Right renal pelvis (tissue), 4 donors: ENCODE measurements around the gene VARS1. TPM values are rescaled to one million over a fixed set of nuclear protein-coding genes. Genes with fewer than 3 reads are reported as not detected.
"Not testable (repeated sequence)": the region's sequence is repeated elsewhere in the genome, so short reads cannot be mapped to it uniquely, and the experiment has no call there.

Source experiments
- DNase-seq, 4 donors: peaks; one replicate each; pipeline ENCODE4 v3.0.0-alpha.2; 2013; ENCODE audit warnings: low read depth in 4 of 4, low spot score in 3 of 4, missing footprints in 1 of 4
- polyA plus RNA-seq, 4 donors: library from polyadenylated mRNA; unstranded; fragments of 120-200 nt; gene quantifications; one replicate each; pipeline ENCODE4 v1.2.1, GENCODE V29; 2013; ENCODE audit not compliant: insufficient read length in 4 of 4

Gene VARS1
- polyA plus RNA-seq, 4 donors: 56.8 to 59.8 (median 59.0) TPM

DNA sequence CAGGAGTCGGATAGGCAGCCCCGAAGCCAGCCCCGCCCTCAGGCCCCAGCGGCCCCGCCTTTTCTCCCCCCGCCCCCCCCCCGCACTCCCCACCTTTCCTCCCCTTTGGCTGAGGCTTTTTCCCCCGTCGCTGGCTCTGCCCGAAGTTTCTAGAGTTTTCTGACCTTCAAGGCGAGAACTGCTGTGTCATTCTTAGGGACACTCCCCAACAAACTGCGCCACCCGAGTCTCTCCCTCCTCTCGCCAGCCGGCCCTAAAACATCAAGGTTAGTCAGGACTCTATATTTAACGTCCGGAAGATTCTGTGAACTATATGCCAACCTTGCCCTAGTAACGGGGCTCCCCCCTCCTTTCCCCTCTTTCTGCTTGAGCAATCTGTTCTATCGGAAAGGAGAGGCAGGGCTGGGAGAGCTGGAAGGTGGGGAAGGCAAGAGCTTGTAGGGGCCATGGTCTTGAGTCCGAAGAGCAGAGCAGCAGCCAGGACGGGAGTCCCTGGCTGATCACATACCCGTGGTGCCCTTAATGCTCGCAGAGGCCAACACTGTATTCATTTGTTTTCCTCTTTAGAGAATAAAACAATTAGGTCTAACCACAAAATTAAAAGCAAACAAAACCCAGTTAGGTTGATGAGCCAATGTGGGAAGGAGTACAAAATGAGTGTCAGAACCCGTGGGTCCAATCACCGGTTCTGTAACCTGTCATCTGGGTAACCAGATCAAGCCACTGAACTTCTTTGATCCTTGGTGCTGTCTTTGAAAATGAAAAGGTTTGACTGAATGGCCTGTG lies 26.7 kb upstream of the VARS1 start:
- DNase-seq: peak in 1 of 4 donors; percentile 69

GRCh38 chr6:31821301-31822035 lies 25.9 kb upstream of the VARS1 start:
- no peak for DNase-seq

GRCh38 chr6:31820399-31820798 lies 24.8 kb upstream of the VARS1 start:
- DNase-seq: not testable (repeated sequence)

DNA sequence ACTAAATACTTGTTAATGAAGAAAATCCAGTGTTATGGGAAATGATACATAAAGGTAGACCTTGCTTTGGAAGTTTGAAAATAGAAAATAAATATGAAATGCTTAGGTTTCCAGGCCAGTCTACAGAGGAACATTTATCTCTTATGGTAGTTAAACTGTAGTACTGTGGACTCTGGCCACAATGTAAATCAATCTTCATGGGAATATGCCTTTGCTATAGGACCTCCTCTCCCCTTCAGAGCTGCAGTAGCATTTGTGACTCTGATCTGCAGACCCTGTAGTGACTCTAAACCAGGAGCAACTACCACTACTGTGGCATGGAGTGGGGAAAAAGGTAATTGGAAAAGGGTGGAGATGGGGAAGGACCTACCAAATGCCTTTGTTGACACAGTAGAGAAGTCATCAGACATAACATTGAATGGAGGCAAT lies 24.3 kb upstream of the VARS1 start:
- no peak for DNase-seq

- not testable (repeated sequence) for DNase-seq
These were observed 22.5 kb upstream of the VARS1 start for GRCh38 chr6:31817929-31818511.

GRCh38 chr6:31817133-31817928 lies 21.8 kb upstream of the VARS1 start:
- not testable (repeated sequence) for DNase-seq

DNA sequence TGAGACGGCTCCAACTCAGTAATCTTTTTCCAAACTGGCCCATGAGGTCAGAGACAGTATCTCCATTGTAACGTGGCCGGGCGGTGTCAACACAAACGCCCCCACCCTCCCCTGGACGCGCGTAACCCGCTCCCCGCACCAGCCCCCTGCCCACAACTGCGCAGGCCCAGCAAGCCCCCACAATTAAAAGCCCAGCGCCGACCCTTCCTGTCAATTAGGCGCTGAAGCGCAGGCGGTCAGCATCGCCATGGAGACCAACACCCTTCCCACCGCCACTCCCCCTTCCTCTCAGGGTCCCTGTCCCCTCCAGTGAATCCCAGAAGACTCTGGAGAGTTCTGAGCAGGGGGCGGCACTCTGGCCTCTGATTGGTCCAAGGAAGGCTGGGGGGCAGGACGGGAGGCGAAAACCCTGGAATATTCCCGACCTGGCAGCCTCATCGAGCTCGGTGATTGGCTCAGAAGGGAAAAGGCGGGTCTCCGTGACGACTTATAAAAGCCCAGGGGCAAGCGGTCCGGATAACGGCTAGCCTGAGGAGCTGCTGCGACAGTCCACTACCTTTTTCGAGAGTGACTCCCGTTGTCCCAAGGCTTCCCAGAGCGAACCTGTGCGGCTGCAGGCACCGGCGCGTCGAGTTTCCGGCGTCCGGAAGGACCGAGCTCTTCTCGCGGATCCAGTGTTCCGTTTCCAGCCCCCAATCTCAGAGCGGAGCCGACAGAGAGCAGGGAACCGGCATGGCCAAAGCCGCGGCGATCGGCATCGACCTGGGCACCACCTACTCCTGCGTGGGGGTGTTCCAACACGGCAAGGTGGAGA lies 19.7 kb upstream of the VARS1 start, which contains the start of the genes HSPA1A and HSPA1L:
TSS of gene HSPA1A (plus strand) at position 519 of the 814 bp plus-strand sequence. CDS start at position 733, 214 bp downstream.
TSS of gene HSPA1L (minus strand) at position 259 of the 814 bp plus-strand sequence. CDS start 3,311 bp downstream, outside the sequence.
- DNase-seq: peak; percentile 92 to 97 (median 94)

DNA sequence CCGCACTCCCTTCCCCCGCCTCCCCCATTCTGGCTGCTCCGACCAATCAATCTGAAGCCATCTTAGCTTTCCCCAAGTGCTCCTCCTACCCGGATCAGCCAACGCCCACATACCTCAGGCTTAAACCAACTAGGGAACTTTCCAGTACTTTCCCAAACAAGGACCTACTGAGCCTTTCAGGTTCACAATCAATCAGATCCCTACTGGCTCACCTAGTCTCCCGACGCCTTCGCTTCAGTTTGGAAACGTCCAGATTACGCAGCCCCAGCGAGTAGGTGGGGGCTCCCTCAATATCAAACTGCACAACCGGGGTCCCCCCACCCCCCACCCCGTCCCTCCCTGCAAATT lies 19.1 kb upstream of the VARS1 start:
- peak; percentile 86 to 96 (median 94) for DNase-seq

- DNase-seq: no peak
These were observed 17.9 kb upstream of the VARS1 start for GRCh38 chr6:31813465-31813849.

- DNase-seq: no peak
These were observed 16.1 kb upstream of the VARS1 start for GRCh38 chr6:31811645-31812044.

- not testable (repeated sequence) for DNase-seq
These were observed 13.0 kb upstream of the VARS1 start for GRCh38 chr6:31808599-31808998.

DNA sequence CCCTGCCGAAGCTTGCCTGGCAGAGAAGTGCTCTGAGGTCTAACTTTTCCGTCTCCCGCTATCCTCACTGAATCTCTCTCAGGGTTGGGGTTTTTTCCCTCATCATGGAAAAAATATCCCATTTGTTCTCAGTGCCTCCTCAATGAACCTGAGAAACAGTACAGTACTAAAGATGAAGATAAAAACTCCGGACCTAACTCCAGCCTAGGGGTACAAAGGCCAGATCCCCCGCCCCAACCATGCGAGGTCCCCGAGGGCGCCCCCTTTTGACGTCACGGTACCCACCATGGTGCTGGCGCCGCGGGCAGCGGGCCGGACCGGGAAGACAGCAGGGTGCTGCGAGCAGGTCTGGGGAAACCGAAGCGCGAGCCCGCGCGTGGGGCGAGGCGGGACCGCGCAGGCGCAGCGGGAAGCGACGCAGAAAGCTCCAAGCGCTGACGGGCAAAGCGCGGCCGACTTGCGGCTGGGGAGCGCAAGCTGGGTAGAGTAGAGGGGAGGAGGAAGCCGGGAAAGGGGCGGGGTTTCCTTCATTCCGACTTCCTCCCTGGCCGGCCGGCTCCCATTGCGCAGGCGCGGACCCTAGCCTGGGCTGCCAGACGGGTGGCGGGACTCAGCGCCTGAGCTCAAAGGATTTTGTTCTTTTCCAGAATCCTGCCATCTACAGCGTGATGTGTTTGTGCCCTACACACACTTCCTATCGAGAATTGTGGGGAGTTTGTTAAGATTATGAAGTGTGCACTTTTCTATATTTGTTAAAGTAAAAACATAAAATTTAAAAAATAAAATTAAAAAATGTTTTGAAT lies 11.1 kb upstream of the VARS1 start, which contains the start of gene LSM2:
TSS of gene LSM2 (minus strand) at position 497 of the 803 bp plus-strand sequence. CDS start at position 288, 209 bp downstream.
- peak; percentile 93 to 95 (median 94) for DNase-seq

DNA sequence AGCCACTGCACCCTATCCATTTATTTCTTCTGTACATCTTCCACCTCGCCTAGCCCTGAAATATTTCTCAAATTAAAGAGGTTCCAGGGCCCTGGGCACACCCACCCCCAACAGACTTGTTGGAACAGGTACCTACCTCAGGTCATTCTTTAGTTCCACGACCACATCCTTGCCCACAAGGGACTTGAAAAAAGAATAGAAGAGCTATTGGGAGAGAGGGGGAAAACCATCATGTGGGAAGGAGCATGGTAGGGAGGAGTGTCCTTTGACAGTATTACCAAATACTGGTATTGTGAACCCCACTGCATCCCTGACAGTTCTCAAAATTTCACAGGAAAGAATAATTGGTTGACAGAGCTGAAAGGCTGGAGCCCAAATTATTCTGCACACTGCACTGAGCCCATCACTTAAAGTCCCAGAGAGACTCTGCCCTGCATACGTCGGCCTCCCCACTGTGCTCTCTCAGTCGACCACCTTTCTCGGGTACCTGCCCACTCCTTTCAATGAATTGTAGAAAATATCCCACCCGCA lies 10.5 kb upstream of the VARS1 start:
- DNase-seq: no peak

- DNase-seq: not testable (repeated sequence)
These were observed 5.7 kb upstream of the VARS1 start for GRCh38 chr6:31801031-31801927.

- DNase-seq: no peak
These were observed 4.2 kb upstream of the VARS1 start for GRCh38 chr6:31799781-31800180.

- no peak for DNase-seq
These were observed 2.0 kb upstream of the VARS1 start for GRCh38 chr6:31797588-31797987.

DNA sequence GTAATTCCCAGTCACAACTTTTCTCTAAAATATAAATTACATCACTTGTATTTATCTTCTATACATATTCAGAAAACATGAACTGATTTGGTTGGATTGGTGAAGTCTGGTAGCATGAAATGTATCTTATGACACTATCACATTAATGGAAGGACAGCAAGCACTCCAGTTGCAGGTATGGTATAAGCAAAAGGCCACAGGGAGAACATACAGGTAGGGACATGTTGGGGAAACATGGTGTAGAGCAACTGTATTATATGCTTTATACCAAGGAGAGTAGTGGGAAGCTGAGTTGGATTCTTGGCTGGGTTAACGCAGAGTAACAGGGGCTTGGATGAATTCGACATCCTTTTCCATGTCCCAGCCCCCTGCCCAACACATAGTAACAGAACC lies 1.4 kb upstream of the VARS1 start:
- DNase-seq: no peak
